Inferior parietal cortex (tissue), 1 donor: ENCODE measurements around the gene TXNDC2.
"Not testable (repeated sequence)": the region's sequence is repeated elsewhere in the genome, so short reads cannot be mapped to it uniquely, and the experiment has no call there.

Experiments used
- DNase-seq: peaks from one replicate; pipeline ENCODE4 v3.0.0-alpha.2; 2016; ENCODE audit errors: extremely low spot score

Gene TXNDC2

GRCh38 chr18:9884532-9885140, 1.1 kb upstream of the TXNDC2 start:
- DNase-seq = no peak

DNA sequence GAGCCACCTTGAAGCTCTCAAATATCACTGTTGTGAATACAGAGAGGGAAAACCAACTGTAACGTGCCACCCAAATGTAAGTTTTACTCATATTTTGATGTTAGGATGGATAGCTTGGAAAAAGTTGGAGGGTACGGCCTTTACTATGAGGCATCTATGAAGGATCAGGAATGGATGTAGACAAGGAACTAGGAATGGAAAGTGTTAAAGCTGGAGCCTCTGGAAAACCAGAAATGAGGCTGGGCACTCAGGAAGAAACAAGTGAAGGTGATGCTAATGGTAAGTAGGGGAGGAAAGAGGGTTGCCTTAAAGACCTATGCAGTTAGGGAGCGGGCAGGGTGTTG, 204 bp downstream of the TXNDC2 start:
- no peak for DNase-seq

GRCh38 chr18:9887992-9888391, 2.2 kb downstream of the TXNDC2 start:
- no peak for DNase-seq

GRCh38 chr18:9890196-9890595, 4.4 kb downstream of the TXNDC2 start:
- DNase-seq = no peak

DNA sequence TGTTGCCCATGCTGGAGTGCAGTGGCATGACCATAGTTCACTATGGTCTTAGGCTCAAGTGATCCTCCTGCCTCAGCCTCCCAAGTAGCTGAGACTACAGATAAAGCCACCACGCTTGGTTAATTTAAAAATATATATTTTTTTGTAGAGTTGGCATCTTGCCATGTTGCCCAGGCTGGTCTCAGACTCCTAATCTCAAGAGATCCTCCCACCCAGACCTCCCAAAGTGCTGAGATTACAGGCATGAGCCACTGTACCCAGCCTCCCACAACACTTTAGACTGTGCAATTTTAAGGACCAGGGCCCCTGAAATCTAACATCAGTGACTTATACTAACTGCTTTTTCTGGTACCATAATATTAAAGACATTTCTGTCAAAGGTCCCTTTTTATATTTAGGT, 5.2 kb downstream of the TXNDC2 start:
- no peak for DNase-seq

DNA sequence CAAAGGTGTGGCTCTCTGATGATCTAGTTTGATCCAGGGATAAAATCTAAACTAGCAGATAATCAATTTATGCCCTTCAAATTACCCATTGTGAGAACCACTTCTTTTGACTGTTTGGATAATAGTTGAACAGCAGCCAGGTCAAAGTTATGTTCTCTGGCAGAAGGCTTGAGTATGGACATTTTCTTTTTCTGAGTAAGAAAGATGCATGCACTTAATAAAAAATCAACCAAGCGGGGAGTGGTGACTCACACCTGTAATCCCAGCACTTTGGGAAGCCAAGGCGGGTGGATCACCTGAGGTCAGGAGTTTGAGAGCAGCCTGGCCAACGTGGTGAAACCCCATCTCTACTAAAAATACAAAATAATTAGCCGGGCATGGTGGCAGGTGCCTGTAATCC, 5.7 kb downstream of the TXNDC2 start:
- DNase-seq = not testable (repeated sequence)

GRCh38 chr18:9894454-9895068, 8.8 kb downstream of the TXNDC2 start:
- DNase-seq = no peak

DNA sequence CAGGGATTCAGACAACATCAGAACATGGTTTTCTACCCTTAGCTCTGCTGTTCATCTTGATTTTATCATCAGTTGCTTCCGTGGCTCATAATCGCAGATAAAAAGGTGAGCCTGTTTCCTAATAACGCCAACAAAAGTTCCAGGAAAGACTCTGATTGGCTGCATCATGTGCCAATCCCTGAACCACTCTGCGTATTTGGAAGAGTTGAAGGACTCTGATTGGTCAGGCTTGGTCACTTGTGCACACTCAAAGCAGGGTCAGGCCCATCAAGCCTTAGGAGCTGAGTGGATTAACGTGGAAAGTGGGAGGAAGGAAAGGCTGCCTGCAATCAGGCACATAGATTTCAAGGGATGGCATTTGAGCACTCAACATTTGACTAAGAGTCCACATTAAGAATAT, 11.4 kb downstream of the TXNDC2 start:
- DNase-seq = no peak

- DNase-seq = not testable (repeated sequence)
These were observed 12.1 kb downstream of the TXNDC2 start for GRCh38 chr18:9897787-9898291.

DNA sequence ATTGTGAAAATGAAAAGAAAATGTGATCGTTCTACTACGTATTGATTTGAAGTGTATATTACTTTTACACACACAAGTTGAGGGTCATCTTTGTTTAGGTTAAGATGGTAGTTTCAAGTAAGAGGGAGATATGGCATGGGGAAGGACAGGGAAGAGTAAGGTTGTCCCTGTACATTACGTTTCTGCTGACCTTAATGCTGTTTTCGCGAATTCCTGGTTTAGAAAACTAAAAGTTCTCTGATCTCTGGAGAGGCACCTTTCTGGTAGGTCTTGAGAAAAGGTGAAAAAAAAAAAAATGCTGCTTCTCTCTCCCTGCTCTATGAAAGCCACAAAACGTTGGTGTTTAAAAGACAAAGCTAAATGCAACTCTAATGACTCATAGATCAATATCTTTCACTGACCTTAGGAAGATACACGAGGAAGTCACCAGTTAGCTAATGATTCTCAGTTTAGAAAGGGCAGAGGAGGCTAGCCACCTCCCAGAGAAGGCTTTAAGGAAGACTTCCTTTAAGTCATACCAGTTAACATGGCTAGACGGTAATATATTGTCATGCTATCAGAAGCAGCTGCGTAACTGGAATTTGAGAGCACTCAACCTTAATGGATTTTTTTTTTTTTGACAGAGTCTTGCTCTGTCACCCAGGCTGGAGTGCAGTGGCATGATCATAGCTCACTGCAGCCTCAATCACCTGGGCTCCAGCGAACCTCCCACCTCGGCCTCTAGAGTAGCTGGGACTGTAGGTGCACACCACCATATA, 13.2 kb downstream of the TXNDC2 start:
- no peak for DNase-seq

DNA sequence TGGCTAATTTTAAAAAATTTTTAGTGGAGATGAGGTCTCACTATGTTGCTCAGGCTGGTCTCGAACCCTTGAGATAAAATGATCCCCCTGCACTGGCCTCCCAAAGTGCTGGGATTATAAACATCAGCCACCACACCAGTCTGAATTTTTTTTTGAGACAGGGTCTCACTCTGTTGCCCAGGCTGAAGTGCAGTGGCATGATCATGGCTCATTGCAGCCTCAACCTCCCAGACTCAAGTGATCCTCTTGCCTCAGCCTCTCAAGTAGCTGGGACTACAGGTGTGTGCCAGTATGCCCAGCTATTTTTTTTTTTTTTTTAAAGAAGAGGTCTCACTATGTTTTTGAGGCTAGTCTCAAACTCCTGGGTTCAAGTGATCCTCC, 13.8 kb downstream of the TXNDC2 start:
- not testable (repeated sequence) for DNase-seq

DNA sequence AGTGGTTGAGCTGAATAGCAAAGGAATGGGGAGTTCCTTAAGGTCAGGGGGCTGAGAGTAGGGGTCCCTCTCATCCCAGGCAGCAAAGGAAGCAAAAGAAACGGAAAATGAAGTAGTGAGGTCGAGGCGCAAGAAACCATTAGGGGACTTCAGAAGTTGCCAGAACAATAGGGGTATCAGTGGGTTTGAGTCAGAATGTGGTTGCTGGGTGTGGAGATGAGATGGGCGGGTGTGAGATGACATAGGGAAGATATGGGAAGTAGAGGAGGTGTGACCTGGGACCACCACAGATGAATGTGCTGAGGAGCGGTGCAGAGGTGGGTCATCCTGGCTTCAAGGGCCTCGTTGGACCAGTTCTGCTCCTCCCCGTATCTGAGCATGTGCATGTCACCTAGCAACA, 14.9 kb downstream of the TXNDC2 start:
- no peak for DNase-seq

- DNase-seq = no peak
These were observed 15.6 kb downstream of the TXNDC2 start for GRCh38 chr18:9901377-9901776.

DNA sequence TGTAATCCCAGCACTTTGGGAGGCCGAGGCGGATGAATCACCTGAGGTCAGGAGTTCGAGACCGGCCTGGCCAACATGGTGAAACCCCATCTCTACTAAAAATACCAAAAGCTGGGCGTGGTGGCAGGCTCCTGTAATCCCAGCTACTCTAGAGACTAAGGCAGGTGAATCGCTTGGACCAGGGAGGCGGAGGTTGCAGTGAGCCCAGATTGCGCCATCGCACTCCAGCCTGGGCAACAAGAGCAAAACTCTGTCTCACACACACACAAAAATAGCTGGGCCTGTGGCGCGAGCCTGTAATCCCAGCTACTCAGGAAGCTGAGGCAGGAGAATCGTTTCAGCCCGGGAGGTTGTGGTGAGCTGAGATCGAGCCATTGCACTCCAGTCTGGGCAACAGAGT, 16.5 kb downstream of the TXNDC2 start:
- not testable (repeated sequence) for DNase-seq

- no peak for DNase-seq
These were observed 17.1 kb downstream of the TXNDC2 start for GRCh38 chr18:9902832-9903231.

DNA sequence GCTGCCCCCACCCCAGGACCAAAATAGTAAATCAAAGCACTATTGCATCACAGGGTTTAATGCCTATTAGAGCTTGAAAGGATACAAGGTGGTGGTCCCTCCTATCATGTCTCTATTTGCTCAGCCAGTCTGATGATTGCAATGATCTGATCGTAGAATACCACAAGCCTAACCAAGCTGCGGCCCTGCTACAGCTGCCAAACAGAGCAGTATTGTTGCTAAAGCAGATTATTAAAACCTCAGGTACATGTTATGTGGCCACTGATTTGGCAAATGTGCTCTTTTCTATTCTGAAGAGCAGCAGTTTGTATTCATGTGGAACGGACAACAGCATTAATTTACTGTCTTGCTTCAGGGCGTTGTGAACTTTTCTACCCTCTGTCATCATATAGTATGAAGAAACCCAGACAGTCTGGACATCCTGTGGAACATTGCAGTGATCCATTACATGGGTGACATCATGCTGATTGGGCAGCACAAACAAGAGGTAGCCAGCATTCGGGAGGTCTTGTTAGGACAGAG, 19.7 kb downstream of the TXNDC2 start:
- no peak for DNase-seq

GRCh38 chr18:9906481-9906880, 20.7 kb downstream of the TXNDC2 start:
- no peak for DNase-seq

DNA sequence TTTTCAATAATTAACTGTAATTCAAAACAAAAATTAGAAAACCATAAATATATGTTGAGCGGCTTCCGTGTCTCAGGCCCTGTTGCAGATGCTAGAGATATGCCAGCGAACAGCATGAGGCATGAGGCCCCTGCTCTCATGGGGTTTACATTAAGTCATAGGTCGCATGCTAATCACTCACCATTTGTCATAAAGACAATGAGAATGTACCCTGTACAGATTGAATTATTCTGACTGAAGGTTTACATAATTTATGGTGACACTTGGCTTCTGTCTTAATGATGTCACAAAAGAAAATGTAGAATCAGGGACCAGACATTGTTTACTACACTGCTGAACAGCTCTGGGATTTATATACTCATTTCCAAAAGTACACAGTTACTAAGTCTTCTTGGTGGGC, 22.1 kb downstream of the TXNDC2 start:
- DNase-seq = no peak

- no peak for DNase-seq
These were observed 24.3 kb downstream of the TXNDC2 start for GRCh38 chr18:9910071-9910470.

- DNase-seq = no peak
These were observed 24.9 kb downstream of the TXNDC2 start for GRCh38 chr18:9910661-9911060.

DNA sequence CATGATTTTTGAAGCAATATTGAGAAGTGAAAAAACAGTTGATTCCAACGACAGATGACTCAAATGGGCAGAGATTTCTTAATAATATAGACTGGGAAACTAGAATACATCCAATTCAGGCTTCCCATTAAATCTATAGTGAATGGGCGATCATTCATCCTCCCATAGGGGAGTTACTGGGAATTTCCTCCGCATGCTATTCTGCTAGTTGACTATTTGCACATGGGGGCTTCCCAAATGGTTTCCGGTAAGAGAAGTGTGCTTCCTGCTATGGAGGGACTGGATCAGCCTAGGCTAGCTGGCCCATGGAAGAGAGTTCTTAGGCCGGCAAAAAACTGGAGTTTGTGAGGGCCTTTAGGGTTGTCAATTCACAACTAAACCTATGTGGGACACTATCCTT, 25.5 kb downstream of the TXNDC2 start:
- DNase-seq = no peak

DNA sequence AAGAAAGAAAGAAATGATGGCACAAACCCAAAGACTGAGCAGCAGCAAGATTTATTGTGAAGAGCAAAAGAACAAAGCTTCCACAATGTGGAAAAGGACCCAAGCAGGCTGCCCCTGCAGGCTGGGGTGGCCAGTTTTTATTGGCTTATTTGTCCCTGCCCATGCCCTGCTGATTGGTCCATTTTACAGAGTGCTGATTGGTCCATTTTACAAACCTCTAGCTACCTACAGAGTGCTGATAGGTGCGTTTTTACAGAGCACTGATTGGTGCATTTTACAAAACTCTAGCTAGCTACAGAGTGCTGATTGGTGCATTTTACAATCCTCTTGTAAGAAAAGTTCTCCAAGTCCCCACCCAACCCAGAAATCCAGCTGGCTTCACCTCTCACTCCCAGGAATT, 26.5 kb downstream of the TXNDC2 start:
- not testable (repeated sequence) for DNase-seq

- DNase-seq = no peak
These were observed 27.4 kb downstream of the TXNDC2 start for GRCh38 chr18:9913151-9913525.
